ENCODE data around the gene STARD3NL. TPM values are rescaled to one million over a fixed set of nuclear protein-coding genes. Genes with fewer than 3 reads are reported as not detected.
"Not testable (repeated sequence)": the region's sequence is repeated elsewhere in the genome, so short reads cannot be mapped to it uniquely, and the experiment has no call there.

Gene STARD3NL
- total and polyA plus RNA-seq, 7 donors, result 11.1 to 28.5 (median 15.6) TPM

GRCh38 chr7:38168890-38169570, 9.0 kb upstream of the STARD3NL start:
- ATAC-seq (no peak), DNase-seq (no peak)
- Histone ChIP-seq H3K27ac (no peak overlapping the region), H3K27me3 (ENCODE audit: insufficient read depth in 3 of 3, low read length in 2 of 3) (no peaks in the 10 kb centered on the region), H3K4me3 (no peak overlapping the region), H3K9me3 (no peaks in the 10 kb centered on the region), H3K36me3 (ENCODE audit: insufficient read depth in 1 of 2, low read depth in 1 of 2) (no peaks in the 10 kb centered on the region), H3K4me1 (no peaks in the 10 kb centered on the region)
- TF ChIP-seq CTCF (IDR thresholded peaks at IDR 0.05), result no peak
- intact Hi-C loops (cut with DNase I), result no loop called here
- WGBS, 3 donors, result 47 to 79% (median 67%) methylated on average over 1 of the region's 1 CpG

GRCh38 chr7:38169847-38170246, 8.2 kb upstream of the STARD3NL start:
- peak in 1 of 2 donors; percentile 21 for DNase-seq
- WGBS, 3 donors, result 43 to 53% (median 50%) methylated on average over 2 of the region's 2 CpGs
- intact Hi-C loops (cut with DNase I), result no loop called here

GRCh38 chr7:38171623-38172391, 6.2 kb upstream of the STARD3NL start:
- ATAC-seq (no peak), DNase-seq (no peak)
- Histone ChIP-seq H3K4me1 (no peaks in the 10 kb centered on the region), H3K36me3 (ENCODE audit: insufficient read depth in 1 of 2, low read depth in 1 of 2) (no peaks in the 10 kb centered on the region), H3K4me3 (no peak overlapping the region), H3K9me3 (no peaks in the 10 kb centered on the region), H3K27me3 (ENCODE audit: insufficient read depth in 3 of 3, low read length in 2 of 3) (no peaks in the 10 kb centered on the region), H3K27ac (no peak overlapping the region)
- WGBS, 3 donors, result 84 to 87% (median 87%) methylated on average over 6 of the region's 6 CpGs
- TF ChIP-seq CTCF (IDR thresholded peaks at IDR 0.05), result no peak
- intact Hi-C loops (cut with DNase I), result no loop called here

More at GRCh38 chr7:38169847-38170246, 8.2 kb upstream of the STARD3NL start:
- Histone ChIP-seq H3K4me3 (no peak overlapping the region), H3K36me3 (ENCODE audit: insufficient read depth in 1 of 2, low read depth in 1 of 2) (no peaks in the 10 kb centered on the region), H3K9me3 (no peaks in the 10 kb centered on the region), H3K27ac (no peak overlapping the region), H3K27me3 (ENCODE audit: insufficient read depth in 3 of 3, low read length in 2 of 3) (no peaks in the 10 kb centered on the region), H3K4me1 (no peaks in the 10 kb centered on the region)
- ATAC-seq, result peak in 1 of 4 donors; percentile 51
- no peak for TF ChIP-seq CTCF (IDR thresholded peaks at IDR 0.05)

GRCh38 chr7:38175547-38175946, 2.5 kb upstream of the STARD3NL start:
- peaks cover 15% of the 10 kb centered on the region for H3K4me1 ChIP-seq
- not testable (repeated sequence) for DNase-seq; H3K9me3 ChIP-seq; H3K27me3 ChIP-seq (ENCODE audit: insufficient read depth in 3 of 3, low read length in 2 of 3); H3K36me3 ChIP-seq (ENCODE audit: insufficient read depth in 1 of 2, low read depth in 1 of 2); ATAC-seq; H3K4me3 ChIP-seq; H3K27ac ChIP-seq
- 92 to 95% (median 94%) methylated on average over 9 of the region's 9 CpGs for WGBS, 3 donors
- intact Hi-C loops (cut with DNase I), result loop anchor here (5.0 kb wide), 2 partner anchors 37 to 258 kb away; partner anchors contain the start of gene SFRP4 (in 2 of the 2)

- 5 to 7% (median 5%) methylated on average over 15 of the region's 15 CpGs for WGBS, 3 donors
- peak in 1 of 4 donors; percentile 2 for ATAC-seq
- Histone ChIP-seq H3K27me3 (ENCODE audit: insufficient read depth in 3 of 3, low read length in 2 of 3) (no peaks in the 10 kb centered on the region), H3K36me3 (ENCODE audit: insufficient read depth in 1 of 2, low read depth in 1 of 2) (no peaks in the 10 kb centered on the region), H3K27ac (peak overlapping the region; percentile 89), H3K4me3 (peak overlapping the region; percentile 90), H3K9me3 (no peaks in the 10 kb centered on the region), H3K4me1 (peaks cover 27% of the 10 kb centered on the region)
- intact Hi-C loops (cut with DNase I), result loop anchor here (5.0 kb wide), 2 partner anchors 35 to 260 kb away; partner anchors contain the start of gene SFRP4 (in 2 of the 2)
- DNase-seq, result no peak
- no peak for TF ChIP-seq CTCF (IDR thresholded peaks at IDR 0.05)
These were observed 433 bp upstream of the STARD3NL start for GRCh38 chr7:38177621-38178003.
